Measurements from ENCODE around the gene SVOPL.

SVOPL gene

DNA sequence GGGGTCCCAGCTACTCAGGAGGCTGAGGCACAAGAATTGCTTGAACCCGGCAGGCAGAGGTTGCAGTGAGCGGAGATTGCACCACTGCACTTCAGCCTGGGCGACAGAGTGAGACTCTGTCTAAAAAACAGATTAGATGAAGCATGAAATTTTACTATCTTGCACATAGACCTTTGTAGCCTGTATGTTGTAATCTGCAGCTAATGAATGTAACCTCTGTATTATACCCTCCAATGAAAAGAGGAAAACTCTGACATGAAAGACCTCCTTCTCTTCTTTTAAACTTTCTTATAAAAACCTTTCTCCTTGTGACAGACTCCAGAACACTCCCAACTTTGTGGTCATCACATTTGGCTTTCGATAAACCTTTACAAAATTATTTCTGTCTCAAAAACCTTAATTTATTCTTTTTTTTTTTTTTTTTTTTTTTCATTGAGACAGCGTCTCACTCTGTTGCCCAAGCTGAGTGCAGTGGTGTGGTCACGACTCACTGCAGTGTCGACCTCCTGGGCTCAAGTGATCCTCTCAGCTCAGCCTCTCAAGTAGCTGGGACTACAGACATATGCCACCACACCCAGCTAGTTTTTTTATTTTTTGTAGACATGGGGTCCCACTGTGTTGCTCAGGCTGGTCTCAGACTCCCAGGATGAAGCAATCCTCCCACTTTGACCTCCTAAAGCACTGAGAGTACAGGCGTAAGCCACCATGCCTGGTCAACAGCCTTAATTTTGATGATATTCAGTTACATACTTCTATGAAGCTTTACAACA is 97.4 kb downstream of the SVOPL start:
- DNase-seq: no peak

- DNase-seq: no peak
These were observed 98.7 kb downstream of the SVOPL start for GRCh38 chr7:138602451-138602850.

DNA sequence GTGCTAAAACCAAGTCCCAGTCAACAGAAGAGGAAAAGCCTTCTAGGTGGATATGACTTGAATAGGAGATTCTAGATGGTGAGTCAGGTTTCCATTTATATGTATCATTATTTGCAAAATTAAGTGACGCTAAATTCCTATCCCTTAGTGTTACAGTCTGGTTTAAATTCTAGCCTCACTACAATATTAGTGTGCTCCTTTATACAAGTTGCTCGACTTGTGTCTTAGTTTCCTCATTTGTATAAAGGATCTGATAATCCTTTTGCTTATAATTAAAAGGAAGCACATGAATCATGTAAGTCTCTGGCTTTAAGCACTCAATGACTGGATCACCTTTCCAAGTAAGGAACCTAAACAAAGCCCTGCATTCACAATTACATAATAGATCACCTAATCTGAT is 105.7 kb downstream of the SVOPL start:
- no peak for DNase-seq

DNA sequence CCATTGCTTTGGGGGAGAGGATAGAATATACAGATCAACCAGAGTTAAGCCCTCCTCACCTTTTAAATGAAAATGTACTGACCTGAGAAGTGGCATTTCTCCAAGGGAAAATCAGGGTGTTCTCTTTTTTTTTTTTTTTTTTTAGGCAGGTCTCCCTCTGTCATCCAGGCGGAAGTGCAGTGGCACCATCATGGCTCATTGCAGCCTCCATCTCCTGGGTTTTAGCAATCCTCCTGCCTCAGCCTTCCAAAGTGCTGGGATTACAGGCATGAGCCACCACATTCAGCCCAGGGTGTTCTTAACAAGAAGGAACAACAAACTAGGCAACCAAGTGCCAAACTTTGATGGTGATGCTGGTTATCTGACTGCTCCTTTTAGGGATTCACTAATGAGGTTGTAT is 111.0 kb downstream of the SVOPL start:
- DNase-seq: no peak

DNA sequence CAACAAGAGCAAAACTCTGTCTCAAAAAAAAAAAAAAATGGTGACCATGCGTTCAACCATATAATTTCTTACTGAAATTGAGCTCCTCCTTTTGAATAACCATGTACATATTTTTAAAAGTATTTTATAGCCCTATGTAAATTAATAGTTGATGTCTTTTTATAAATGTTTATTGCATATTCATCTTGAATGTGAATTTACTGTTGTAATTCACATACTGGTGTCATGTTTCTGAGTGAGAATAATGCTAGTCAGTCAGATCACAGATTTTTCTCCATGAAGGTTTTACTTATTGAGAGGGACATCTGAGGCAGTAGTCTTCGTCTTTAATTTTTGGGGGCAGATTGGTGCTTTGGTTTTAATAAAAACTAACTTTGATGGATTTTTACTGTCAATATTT is 112.2 kb downstream of the SVOPL start:
- DNase-seq: no peak

- no peak for DNase-seq
These were observed 113.7 kb downstream of the SVOPL start for GRCh38 chr7:138587485-138587884.

GRCh38 chr7:138585283-138585993 is 115.7 kb downstream of the SVOPL start:
- DNase-seq: no peak

GRCh38 chr7:138584696-138585095 is 116.5 kb downstream of the SVOPL start:
- no peak for DNase-seq

- no peak for DNase-seq
These were observed 116.9 kb downstream of the SVOPL start for GRCh38 chr7:138584283-138584682.

GRCh38 chr7:138581065-138581464 is 120.1 kb downstream of the SVOPL start:
- no peak for DNase-seq

GRCh38 chr7:138579671-138580070 is 121.5 kb downstream of the SVOPL start:
- DNase-seq: no peak

GRCh38 chr7:138579136-138579535 is 122.0 kb downstream of the SVOPL start:
- DNase-seq: no peak

- DNase-seq: no peak
These were observed 125.2 kb downstream of the SVOPL start for GRCh38 chr7:138575897-138576428.

- DNase-seq: no peak
These were observed 127.4 kb downstream of the SVOPL start for GRCh38 chr7:138573741-138574140.

DNA sequence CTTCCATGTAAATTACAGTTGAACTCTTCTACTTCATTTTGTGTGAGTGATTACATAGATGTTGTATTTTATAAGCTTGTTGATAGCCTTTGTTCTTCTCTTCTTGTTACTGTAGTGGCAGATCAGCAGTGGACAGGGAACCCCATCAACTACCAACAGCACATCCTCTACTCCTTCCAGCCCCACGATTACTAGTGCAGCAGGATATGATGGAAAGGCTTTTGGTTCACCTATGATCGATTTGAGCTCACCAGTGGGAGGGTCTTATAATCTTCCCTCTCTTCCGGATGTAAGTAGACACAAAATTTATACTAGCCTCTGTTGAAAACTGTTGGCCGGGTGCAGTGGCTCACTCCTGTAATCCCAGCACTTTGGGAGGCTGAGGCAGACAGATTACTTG is 130.4 kb downstream of the SVOPL start:
- DNase-seq: no peak

DNA sequence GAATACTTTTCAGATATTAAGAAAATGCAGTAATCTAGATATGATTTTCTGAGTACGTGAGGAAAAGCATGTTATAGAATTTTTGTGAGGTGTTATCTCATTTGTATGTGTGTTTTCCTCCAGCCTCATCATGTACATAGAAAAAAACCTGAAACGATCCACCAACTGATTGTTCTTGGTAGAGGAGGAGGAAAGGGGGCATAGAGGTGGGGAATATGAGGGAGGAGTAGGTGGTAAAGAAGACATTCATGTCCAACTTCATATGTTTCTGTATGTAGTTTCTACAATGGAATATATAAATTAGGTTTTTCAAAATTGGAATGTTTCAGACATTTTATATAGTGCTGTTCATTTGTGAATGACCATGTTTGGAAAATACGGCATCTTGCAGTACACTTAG is 131.7 kb downstream of the SVOPL start:
- no peak for DNase-seq

- DNase-seq: no peak
These were observed 132.5 kb downstream of the SVOPL start for GRCh38 chr7:138568655-138569054.

DNA sequence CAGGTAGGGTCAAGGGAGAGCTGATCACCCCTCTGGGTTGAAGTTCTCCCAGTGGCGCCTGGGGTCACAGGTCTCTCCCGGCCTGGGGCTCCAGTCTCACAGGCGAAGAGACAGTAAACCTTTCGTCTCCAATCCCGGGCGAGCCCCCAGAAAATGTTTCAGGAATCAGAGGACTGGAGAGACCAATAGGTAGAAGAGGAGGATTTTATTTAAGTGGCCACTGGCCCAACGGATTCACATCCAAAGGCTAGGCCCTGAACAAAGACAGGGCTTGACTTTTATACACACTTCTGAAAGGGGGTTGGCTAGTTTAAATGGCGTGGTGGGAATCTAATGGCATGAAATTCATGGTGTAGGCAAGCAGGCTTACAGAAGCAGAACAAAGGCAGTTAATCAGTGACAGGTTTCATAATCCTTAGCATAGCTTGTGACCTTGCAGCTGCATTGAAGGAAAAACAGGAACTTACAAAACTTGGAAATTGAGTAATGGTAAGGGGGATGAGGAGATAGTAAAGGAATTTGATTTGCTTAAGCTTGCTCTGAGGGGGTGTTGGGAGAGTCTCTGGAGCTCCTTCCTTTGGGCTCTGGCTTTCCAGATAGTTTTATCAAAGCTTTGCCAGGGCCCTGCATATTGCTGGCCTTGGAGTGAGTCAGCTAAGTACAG is 135.6 kb downstream of the SVOPL start:
- DNase-seq: peak; percentile 58

DNA sequence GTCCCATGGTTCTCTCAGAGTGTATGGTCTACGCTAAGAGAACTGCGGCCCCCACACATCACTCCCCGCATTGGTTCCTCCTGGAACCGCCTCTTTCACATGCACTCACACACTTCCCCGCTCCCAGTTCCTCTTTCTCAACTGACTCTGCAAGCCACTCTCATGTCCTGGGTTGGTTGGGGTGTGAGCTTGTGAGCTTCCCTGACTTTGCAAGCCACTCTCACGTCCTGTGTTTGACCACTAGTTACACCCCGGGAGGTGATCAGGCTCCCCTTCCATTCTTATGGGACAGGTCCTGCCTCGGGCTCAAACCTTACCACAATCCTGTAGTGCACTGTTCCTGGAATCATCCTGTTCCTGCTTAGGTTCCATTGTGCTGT is 136.1 kb downstream of the SVOPL start:
- DNase-seq: no peak

DNA sequence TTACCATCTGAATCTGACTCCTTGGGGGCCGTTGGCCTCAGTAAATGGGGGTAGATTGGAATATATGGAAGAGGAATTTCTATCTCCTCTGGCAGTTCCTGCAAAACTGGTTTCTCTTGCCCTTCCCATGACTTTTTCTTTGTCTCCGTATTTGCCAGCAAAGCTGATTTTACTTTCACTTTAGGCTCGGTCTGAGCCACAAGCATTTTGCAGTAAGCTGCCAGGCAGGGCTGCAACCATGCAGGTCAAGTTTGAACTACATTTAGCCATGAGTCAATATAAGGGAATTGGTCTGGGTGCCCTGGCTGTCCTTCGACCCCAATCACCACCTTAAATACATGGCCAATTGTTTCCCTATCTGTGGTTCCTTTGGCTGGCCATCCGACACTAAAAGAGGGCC is 136.8 kb downstream of the SVOPL start:
- no peak for DNase-seq

DNA sequence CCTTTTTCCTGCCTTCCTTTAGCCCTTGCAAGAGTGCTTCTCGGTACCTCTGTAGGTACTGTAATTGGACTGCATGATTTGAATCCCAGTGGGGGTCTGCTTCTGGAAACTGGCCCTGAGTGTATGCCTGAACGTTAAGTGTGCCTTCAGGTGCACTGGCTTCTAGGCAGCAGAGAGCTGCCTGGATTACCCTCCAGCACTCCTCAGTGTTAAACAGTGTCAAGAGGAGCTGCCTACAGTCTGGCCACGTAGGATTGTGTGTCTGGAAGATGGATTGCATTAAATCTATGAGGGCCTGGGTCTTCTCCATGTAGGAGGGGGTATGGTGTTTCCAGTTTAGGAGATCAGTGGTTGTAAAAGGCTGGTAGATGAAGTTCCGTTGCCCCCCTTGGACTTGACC is 137.4 kb downstream of the SVOPL start:
- no peak for DNase-seq

DNA sequence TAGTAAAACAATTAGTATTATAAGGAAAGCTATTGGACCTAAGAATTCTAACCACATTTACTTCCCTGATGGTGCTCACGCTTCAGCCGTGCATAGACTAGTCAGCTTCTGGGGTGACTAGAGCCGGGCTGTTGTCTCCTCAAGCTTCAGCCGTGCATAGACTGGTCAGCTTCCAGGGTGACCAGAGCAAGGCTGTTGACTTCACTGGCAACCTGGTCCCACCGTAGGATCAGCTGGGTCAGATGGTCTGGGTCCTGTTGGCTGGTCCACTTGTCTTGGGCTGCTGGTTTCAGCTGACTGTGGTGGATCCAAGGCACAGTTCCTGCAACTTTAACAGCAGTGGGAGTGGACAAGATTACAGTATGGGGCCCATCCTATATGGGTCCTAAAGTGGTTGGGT is 141.7 kb downstream of the SVOPL start:
- DNase-seq: no peak

DNA sequence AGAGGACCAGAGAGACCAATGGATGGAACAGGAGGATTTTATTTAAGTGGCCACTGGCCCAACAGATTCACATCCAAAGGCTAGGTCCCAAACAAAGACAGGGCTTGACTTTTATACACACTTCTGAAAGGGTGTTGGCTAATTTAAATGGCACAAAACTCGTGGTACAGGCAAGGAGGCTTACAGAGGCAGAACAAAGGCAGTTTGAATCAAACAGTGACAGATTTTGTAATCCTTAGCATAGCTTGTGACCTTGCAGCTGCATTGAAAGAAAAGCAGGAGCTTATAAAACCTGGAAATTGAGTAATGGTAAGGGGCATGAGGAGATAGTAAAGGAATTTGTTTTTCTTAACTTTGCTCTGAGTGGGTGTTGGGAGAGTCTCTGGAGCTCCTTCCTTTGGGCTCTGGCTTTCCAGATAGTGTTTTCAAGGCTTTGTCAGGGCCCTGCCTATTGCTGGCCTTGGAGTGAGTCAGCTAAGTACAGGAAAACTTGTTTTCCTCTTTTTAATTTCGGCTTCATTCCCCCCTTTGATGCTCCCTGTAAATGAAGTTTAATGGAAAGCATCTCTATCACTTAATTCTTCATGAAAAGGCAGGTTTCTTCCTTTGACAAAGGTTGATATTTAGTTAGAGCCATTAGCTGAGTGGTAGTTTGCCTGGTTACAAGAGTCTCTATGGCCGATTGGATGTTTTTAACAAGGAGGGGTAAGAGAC is 144.2 kb downstream of the SVOPL start:
- no peak for DNase-seq

Measured in kidney glomerular epithelial cell (primary cell).